Measurements from ENCODE around the gene SND1.

DNA sequence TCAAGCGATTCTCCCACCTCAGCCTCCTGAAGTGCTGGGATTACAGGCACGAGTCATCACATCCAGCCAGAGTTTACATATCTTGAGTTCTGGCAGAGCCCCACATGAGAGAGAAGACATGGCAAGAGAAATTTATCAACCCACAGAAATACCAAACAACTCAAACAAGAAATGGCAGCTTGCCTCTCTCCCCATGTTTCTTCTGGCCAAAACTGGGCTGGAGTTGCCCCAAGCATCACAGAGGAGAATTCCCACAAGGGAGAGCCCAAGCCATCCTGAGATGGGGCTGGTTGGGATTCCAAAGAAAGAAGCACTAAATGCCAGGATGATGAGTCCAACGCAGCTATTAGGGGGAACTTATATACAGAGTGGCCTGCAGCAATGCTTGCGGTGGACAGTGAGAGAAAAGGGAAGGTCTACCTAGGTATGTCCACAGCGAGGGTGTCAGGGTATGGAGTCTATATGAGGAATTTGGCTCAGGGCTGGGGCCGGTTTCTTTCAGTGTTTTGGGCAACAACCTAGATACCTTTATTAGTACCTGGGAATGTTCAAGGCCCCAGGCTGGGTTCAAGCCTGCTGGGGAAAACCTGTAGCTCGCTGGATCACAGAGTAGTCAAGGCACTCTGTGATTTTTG lies 19.6 kb upstream of the SND1 start:
- TF ChIP-seq, protein P1, sequence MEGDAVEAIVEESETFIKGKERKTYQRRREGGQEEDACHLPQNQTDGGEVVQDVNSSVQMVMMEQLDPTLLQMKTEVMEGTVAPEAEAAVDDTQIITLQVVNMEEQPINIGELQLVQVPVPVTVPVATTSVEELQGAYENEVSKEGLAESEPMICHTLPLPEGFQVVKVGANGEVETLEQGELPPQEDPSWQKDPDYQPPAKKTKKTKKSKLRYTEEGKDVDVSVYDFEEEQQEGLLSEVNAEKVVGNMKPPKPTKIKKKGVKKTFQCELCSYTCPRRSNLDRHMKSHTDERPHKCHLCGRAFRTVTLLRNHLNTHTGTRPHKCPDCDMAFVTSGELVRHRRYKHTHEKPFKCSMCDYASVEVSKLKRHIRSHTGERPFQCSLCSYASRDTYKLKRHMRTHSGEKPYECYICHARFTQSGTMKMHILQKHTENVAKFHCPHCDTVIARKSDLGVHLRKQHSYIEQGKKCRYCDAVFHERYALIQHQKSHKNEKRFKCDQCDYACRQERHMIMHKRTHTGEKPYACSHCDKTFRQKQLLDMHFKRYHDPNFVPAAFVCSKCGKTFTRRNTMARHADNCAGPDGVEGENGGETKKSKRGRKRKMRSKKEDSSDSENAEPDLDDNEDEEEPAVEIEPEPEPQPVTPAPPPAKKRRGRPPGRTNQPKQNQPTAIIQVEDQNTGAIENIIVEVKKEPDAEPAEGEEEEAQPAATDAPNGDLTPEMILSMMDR (IDR thresholded peaks at IDR 0.05; ENCODE audit: insufficient read depth, low read length) = no peak
- no peak for TF ChIP-seq SPI1 (IDR thresholded peaks at IDR 0.05; ENCODE audit: borderline replicate concordance, low read depth)
- TF ChIP-seq GABPA (IDR thresholded peaks at IDR 0.05; ENCODE audit: low read depth) = no peak
- TF ChIP-seq, protein P2, sequence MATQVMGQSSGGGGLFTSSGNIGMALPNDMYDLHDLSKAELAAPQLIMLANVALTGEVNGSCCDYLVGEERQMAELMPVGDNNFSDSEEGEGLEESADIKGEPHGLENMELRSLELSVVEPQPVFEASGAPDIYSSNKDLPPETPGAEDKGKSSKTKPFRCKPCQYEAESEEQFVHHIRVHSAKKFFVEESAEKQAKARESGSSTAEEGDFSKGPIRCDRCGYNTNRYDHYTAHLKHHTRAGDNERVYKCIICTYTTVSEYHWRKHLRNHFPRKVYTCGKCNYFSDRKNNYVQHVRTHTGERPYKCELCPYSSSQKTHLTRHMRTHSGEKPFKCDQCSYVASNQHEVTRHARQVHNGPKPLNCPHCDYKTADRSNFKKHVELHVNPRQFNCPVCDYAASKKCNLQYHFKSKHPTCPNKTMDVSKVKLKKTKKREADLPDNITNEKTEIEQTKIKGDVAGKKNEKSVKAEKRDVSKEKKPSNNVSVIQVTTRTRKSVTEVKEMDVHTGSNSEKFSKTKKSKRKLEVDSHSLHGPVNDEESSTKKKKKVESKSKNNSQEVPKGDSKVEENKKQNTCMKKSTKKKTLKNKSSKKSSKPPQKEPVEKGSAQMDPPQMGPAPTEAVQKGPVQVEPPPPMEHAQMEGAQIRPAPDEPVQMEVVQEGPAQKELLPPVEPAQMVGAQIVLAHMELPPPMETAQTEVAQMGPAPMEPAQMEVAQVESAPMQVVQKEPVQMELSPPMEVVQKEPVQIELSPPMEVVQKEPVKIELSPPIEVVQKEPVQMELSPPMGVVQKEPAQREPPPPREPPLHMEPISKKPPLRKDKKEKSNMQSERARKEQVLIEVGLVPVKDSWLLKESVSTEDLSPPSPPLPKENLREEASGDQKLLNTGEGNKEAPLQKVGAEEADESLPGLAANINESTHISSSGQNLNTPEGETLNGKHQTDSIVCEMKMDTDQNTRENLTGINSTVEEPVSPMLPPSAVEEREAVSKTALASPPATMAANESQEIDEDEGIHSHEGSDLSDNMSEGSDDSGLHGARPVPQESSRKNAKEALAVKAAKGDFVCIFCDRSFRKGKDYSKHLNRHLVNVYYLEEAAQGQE (IDR thresholded peaks at IDR 0.05; ENCODE audit: insufficient replicate concordance, low read depth) = no peak

Data from HL-60 (cell line).